ELF-1 (cell line): Measurements from ENCODE around the gene BARHL2.
A peak's percentile ranks its signal among the peaks of the same experiment; 100 is the strongest.

Experiments used
- DNase-seq: peaks from one replicate; pipeline ENCODE4 v3.0.0-alpha.2; 2016; ENCODE audit warnings: low read depth, low spot score

The BARHL2 gene

GRCh38 chr1:90710579-90711536, 6.2 kb downstream of the BARHL2 start:
- peak; percentile 92 for DNase-seq

GRCh38 chr1:90709535-90709934, 7.6 kb downstream of the BARHL2 start:
- no peak for DNase-seq

- no peak for DNase-seq
Measured at GRCh38 chr1:90708826-90709225, 8.3 kb downstream of the BARHL2 start.

GRCh38 chr1:90708236-90708786, 8.8 kb downstream of the BARHL2 start:
- no peak for DNase-seq

- peak; percentile 94 for DNase-seq
Measured at GRCh38 chr1:90707363-90707710, 9.8 kb downstream of the BARHL2 start.

- peak; percentile 91 for DNase-seq
Measured at GRCh38 chr1:90706437-90707362, 10.4 kb downstream of the BARHL2 start.

GRCh38 chr1:90705956-90706355, 11.1 kb downstream of the BARHL2 start:
- DNase-seq = no peak

- no peak for DNase-seq
Measured at GRCh38 chr1:90704817-90705216, 12.3 kb downstream of the BARHL2 start.

GRCh38 chr1:90694846-90695245, 22.3 kb downstream of the BARHL2 start:
- DNase-seq = no peak

GRCh38 chr1:90687747-90688146, 29.4 kb downstream of the BARHL2 start:
- DNase-seq = no peak

GRCh38 chr1:90675161-90675847, 41.8 kb downstream of the BARHL2 start:
- DNase-seq = no peak

- no peak for DNase-seq
Measured at GRCh38 chr1:90671741-90672140, 45.4 kb downstream of the BARHL2 start.

GRCh38 chr1:90671251-90671650, 45.9 kb downstream of the BARHL2 start:
- DNase-seq = no peak
